Vagina (tissue), 2 donors: ENCODE data around the gene FOXL2. TPM values are rescaled to one million over a fixed set of nuclear protein-coding genes. Genes with fewer than 3 reads are reported as not detected.
A peak's percentile ranks its signal among the peaks of the same experiment; 100 is the strongest.

Experiments
- DNase-seq, 2 donors: peaks; one replicate each; pipeline ENCODE4 v3.0.0-alpha.2; 2017; ENCODE audit errors: extremely low spot score in 2 of 2
- H3K27ac ChIP-seq: fragments of 200-600 bp; sonication (generic); one replicate; pipeline ENCODE4 v1.5.1; 2019
- H3K27me3 ChIP-seq: fragments of 200-600 bp; sonication (generic); one replicate; pipeline ENCODE4 v1.5.1; 2019
- H3K36me3 ChIP-seq, 2 donors: fragments of 200-600 bp; sonication (generic); one replicate each; pipeline ENCODE4 v1.5.1; 2017 to 2019
- H3K4me1 ChIP-seq: fragments of 200-600 bp; sonication (generic); one replicate; pipeline ENCODE4 v1.5.1; 2019
- H3K4me3 ChIP-seq, 2 donors: fragments of 200-600 bp; sonication (generic); 1 replicate in 1 of 2; 2 replicates in 1 of 2; pipeline ENCODE4 v1.5.1; 2016 to 2019
- H3K9me3 ChIP-seq: fragments of 200-600 bp; sonication (generic); one replicate; pipeline ENCODE4 v1.5.1; 2019
- POLR2A ChIP-seq, 2 donors: fragments of 450-650 bp; IDR thresholded peaks; one replicate each; pipeline ENCODE4 v1.6.1; 2017; ENCODE audit warnings: antibody characterized with exemption in 2 of 2, mild to moderate bottlenecking in 2 of 2, moderate library complexity in 2 of 2
- POLR2AphosphoS5 ChIP-seq, 2 donors: sonication (generic); formaldehyde crosslinking; IDR thresholded peaks; one replicate each; pipeline ENCODE4 v1.9.0; 2017; ENCODE audit warnings: antibody characterized with exemption in 2 of 2, mild to moderate bottlenecking in 2 of 2, low read depth in 1 of 2; ENCODE audit not compliant: insufficient read depth in 1 of 2
- intact Hi-C: fragments of 100-400 bp; cut with DNase I; formaldehyde crosslinking; loops from one replicate; pipeline ENCODE4 v1.15.1; 2023
- total RNA-seq: library from RNA; depleted of rRNA; stranded (reverse); fragments of >200 nt; gene quantifications from one replicate; pipeline ENCODE4 v1.2.3, GENCODE V29; 2016
- TF ChIP-seq, protein P1 (sequence below), 3 experiments: fragments of 450-650 bp in 2 of 3; fragments of 200-600 bp in 1 of 3; sonication (generic) in 1 of 3; IDR thresholded peaks; one replicate each; pipeline ENCODE4 v1.5.1; 2017 to 2019; ENCODE audit warnings: antibody characterized with exemption in 3 of 3, mild to moderate bottlenecking in 2 of 3, moderate library complexity in 2 of 3

The FOXL2 gene
- total RNA-seq, 1 donor from 2014 or later = 1.5 TPM

DNA sequence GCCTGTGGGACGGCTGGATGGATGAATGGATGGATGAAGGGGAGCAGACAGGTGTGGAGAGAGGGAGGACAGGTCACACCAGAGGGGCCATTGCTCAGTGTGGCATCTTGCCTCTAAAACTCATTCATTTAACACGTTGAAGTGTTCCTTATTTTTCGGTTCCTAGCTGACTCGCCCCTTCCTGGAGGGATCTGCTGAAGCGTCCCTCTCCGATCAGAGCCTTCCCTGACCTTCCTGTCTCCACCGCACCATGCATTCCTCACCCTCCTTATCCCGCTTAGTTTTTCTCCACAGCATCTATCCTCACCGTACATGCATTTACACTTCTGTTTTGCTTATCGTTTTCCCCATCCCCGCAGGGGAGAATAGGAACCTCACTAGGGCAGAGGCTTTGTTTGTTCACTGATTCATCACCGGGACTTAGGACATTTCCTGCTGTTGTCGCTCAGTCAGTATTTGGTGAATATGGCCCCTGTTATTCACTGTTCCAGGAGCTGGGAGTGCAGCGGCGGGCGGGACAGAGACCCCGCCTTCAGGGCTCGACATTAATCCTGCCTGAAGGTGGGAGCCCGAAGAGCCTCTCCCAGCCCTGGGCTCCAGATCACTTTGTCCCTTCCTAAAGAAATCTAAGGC, 32.0 kb downstream of the FOXL2 start:
- Histone ChIP-seq H3K4me1 (peaks cover 10% of the 10 kb centered on the region), H3K27ac (peak overlapping the region; percentile 93), H3K27me3 (no peaks in the 10 kb centered on the region), H3K4me3 (peak overlapping the region; percentile 72 to 73), H3K36me3 (no peaks in the 10 kb centered on the region), H3K9me3 (no peaks in the 10 kb centered on the region)
- no peak for DNase-seq
- intact Hi-C loops = loop anchor here (1.0 to 5.0 kb wide), 2 partner anchors 213 to 321 kb away; partner anchors contain the start of gene CEP70
- TF ChIP-seq, protein P1, sequence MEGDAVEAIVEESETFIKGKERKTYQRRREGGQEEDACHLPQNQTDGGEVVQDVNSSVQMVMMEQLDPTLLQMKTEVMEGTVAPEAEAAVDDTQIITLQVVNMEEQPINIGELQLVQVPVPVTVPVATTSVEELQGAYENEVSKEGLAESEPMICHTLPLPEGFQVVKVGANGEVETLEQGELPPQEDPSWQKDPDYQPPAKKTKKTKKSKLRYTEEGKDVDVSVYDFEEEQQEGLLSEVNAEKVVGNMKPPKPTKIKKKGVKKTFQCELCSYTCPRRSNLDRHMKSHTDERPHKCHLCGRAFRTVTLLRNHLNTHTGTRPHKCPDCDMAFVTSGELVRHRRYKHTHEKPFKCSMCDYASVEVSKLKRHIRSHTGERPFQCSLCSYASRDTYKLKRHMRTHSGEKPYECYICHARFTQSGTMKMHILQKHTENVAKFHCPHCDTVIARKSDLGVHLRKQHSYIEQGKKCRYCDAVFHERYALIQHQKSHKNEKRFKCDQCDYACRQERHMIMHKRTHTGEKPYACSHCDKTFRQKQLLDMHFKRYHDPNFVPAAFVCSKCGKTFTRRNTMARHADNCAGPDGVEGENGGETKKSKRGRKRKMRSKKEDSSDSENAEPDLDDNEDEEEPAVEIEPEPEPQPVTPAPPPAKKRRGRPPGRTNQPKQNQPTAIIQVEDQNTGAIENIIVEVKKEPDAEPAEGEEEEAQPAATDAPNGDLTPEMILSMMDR (IDR thresholded peaks at IDR 0.05) = no peak
- TF ChIP-seq POLR2A (IDR thresholded peaks at IDR 0.05) (no peak), POLR2AphosphoS5 (IDR thresholded peaks at IDR 0.05; ENCODE audit: insufficient read depth in 1 of 2, low read depth in 1 of 2) (no peak)

DNA sequence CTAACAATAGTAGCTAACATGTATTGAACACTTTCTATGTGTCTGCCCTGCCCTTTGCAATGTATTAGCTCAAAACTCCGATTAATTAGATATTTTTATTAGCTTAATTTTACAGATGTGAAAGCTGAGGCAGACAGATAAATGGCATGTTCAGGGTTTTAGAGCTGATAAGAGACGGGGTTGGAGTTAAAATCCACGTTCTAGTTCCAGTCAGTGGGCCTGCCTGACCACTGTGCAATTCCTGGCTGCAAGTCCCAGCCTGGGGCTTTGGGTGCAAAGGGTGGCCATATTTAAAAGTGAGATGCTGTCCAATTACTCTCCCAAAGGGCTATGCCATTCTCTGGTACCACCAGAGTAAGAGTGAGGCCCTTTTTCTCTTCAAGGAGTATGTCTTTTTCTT, 33.2 kb downstream of the FOXL2 start:
- no peaks in the 10 kb centered on the region for H3K27me3 ChIP-seq
- no peak overlapping the region for H3K27ac ChIP-seq
- no peaks in the 10 kb centered on the region for H3K36me3 ChIP-seq
- intact Hi-C loops = loop anchor here (5.0 kb wide), 1 partner anchor 211 kb away; no protein-coding TSS in a partner anchor
- no peak overlapping the region for H3K4me3 ChIP-seq
- DNase-seq = no peak
- no peak for TF ChIP-seq POLR2AphosphoS5 (IDR thresholded peaks at IDR 0.05; ENCODE audit: insufficient read depth in 1 of 2, low read depth in 1 of 2)
- TF ChIP-seq, protein P1 (IDR thresholded peaks at IDR 0.05) = no peak
- no peak for TF ChIP-seq POLR2A (IDR thresholded peaks at IDR 0.05)
- no peaks in the 10 kb centered on the region for H3K9me3 ChIP-seq
- peaks cover 10% of the 10 kb centered on the region for H3K4me1 ChIP-seq

DNA sequence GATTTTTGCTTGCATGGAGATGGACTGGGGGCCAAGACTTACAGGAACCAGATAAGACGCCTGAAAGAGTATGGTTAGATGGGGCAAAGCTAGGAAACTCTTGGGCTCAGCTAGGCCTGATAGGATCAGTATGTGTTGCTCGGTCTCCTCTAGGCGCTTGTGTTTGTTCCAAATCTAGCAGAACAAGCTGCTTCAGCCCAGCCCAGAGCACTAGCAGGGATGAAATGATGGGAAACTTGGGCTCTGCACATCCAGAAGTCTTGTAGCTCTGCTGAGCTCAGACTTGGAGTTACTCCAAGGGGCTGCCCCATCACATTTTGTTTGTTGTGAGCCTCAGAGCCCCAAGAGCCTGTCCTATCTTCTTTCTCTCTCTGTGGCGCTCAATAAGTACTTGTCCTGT, 34.7 kb downstream of the FOXL2 start:
- intact Hi-C loops = loop anchor here (5.0 kb wide), 1 partner anchor 210 kb away; no protein-coding TSS in a partner anchor
- TF ChIP-seq POLR2AphosphoS5 (IDR thresholded peaks at IDR 0.05; ENCODE audit: insufficient read depth in 1 of 2, low read depth in 1 of 2) = no peak
- H3K4me3 ChIP-seq = no peak overlapping the region
- H3K27ac ChIP-seq = no peak overlapping the region
- H3K9me3 ChIP-seq = no peaks in the 10 kb centered on the region
- H3K27me3 ChIP-seq = no peaks in the 10 kb centered on the region
- DNase-seq = no peak
- no peaks in the 10 kb centered on the region for H3K36me3 ChIP-seq
- peaks cover 10% of the 10 kb centered on the region for H3K4me1 ChIP-seq

DNA sequence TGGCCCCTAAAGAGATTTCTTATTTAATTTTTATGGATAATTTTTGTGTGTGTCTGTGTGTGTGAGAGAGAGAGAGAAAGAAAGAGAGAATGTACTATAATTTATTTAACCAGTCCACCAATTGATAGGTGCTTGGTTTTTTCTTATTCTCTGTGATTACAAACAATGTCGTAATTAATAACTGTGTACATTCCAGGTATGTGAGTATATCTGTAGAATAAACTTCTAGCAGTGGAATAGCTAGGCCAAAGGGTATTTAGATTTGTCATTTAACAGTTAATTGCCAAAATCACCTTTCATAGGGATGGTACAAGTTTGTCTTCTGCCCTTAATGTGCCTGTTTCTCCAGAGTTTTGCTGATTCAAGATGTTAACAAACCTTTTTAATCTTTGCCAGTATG, 35.3 kb downstream of the FOXL2 start:
- Histone ChIP-seq H3K36me3 (no peaks in the 10 kb centered on the region), H3K27ac (no peak overlapping the region), H3K27me3 (no peaks in the 10 kb centered on the region), H3K4me1 (peaks cover 7% of the 10 kb centered on the region), H3K4me3 (no peak overlapping the region), H3K9me3 (no peaks in the 10 kb centered on the region)
- no peak for DNase-seq
- intact Hi-C loops = loop anchor here (5.0 kb wide), 1 partner anchor 209 kb away; no protein-coding TSS in a partner anchor
- no peak for TF ChIP-seq POLR2A (IDR thresholded peaks at IDR 0.05)
- TF ChIP-seq, protein P1 (IDR thresholded peaks at IDR 0.05) = no peak
- no peak for TF ChIP-seq POLR2AphosphoS5 (IDR thresholded peaks at IDR 0.05; ENCODE audit: insufficient read depth in 1 of 2, low read depth in 1 of 2)

DNA sequence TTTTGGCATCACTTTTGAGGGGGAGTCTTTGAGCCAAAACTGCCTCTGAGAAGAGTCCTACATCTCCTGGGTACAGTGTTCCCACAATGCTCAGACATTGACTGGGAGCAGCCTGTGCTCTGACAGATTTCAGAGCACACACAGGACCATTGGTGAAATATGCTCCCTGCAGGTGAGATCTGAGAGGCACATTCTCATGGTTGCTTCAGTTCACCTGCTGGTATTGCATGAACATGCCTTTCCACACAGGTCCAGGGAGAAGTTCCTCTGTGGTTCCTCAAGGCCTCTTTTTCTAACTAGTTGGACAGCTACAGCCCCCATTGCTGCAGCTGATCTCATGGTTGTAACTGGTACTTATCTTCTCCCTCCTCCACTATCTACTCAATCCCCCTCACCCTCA, 37.0 kb downstream of the FOXL2 start:
- Histone ChIP-seq H3K27ac (no peak overlapping the region), H3K27me3 (no peaks in the 10 kb centered on the region), H3K36me3 (no peaks in the 10 kb centered on the region), H3K4me3 (no peak overlapping the region), H3K9me3 (no peaks in the 10 kb centered on the region), H3K4me1 (no peaks in the 10 kb centered on the region)
- DNase-seq = no peak
- intact Hi-C loops = loop anchor here (5.0 kb wide), 1 partner anchor 208 kb away; no protein-coding TSS in a partner anchor
- no peak for TF ChIP-seq POLR2A (IDR thresholded peaks at IDR 0.05)
- TF ChIP-seq, protein P1 (IDR thresholded peaks at IDR 0.05) = no peak
- TF ChIP-seq POLR2AphosphoS5 (IDR thresholded peaks at IDR 0.05; ENCODE audit: insufficient read depth in 1 of 2, low read depth in 1 of 2) = no peak
